Astrocyte of the cerebellum (primary cell): ENCODE results near the gene F12.
A peak's percentile ranks its signal among the peaks of the same experiment; 100 is the strongest.

Experiments
- DNase-seq: peaks from one replicate; pipeline ENCODE4 v3.0.0-alpha.2; 2011; ENCODE audit warnings: low read depth
- H3K4me3 ChIP-seq: 2 replicates; pipeline ENCODE4 v1.5.1; 2011; ENCODE audit warnings: mild to moderate bottlenecking, low read depth, low read length, moderate library complexity
- CTCF ChIP-seq: IDR thresholded peaks from 2 replicates; pipeline ENCODE4 v1.5.1; 2012; ENCODE audit warnings: low read length, low read depth, moderate library complexity, mild to moderate bottlenecking; ENCODE audit errors: missing control alignments
- in situ Hi-C: cut with HindIII; loops from 2 replicates; pipeline ENCODE4 v1.10.0; 2017; ENCODE audit warnings: low sequenced_read_pairs

Gene F12

DNA sequence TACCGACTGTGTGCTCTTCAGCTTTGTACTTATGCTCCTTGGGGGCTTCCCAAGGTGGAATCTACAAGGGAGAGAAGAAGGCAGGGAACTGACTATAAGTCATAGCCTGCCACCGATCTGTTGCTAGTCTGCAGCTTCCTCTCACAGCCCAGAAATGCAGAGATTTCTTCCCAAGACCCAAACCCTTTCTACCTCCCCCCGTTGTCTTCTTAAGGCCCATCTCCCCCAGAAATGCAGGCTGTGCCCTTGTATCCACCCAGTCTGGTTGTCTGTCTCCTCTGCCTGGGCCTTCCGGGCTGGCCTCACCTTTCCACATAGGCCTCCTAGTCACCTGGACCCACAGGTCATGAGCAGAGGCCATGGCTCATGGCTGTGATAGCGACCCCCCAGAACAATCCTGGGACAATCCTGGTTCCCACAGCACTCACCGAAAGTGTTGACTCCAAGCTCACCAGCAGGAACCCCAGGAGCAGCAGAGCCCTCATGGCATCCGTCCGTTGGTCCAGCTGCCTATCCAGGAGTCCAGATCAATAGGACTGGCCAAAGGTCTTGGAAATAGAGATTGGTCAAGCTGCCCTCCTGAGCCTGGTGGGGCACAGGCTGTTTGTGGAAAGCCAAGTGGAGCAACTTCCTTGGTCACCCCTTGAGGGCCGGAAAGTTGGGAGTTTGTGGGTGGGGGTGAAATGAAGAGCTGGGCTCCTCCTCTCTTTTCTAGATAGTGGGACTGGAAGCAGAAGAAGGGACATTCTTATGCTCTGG is at the start of gene F12:
TSS of gene F12 (minus strand) at position 522 of the 759 bp plus-strand sequence. CDS start at position 485, 37 bp downstream.
- in situ Hi-C loops, result loop anchor here (5.0 kb wide), 2 partner anchors 33 to 62 kb away; no protein-coding TSS in a partner anchor
- no peak within 1 kb of the TSS for H3K4me3 ChIP-seq
- TF ChIP-seq CTCF, result no peak
- no peak for DNase-seq

GRCh38 chr5:177458912-177459350 is 49.6 kb upstream of the F12 start:
- no peak for TF ChIP-seq CTCF
- in situ Hi-C loops, result no loop called here
- DNase-seq, result no peak
- H3K4me3 ChIP-seq, result no peak overlapping the region

GRCh38 chr5:177457852-177458681 is 48.7 kb upstream of the F12 start:
- in situ Hi-C loops, result no loop called here
- TF ChIP-seq CTCF, result no peak
- H3K4me3 ChIP-seq, result no peak overlapping the region
- no peak for DNase-seq

DNA sequence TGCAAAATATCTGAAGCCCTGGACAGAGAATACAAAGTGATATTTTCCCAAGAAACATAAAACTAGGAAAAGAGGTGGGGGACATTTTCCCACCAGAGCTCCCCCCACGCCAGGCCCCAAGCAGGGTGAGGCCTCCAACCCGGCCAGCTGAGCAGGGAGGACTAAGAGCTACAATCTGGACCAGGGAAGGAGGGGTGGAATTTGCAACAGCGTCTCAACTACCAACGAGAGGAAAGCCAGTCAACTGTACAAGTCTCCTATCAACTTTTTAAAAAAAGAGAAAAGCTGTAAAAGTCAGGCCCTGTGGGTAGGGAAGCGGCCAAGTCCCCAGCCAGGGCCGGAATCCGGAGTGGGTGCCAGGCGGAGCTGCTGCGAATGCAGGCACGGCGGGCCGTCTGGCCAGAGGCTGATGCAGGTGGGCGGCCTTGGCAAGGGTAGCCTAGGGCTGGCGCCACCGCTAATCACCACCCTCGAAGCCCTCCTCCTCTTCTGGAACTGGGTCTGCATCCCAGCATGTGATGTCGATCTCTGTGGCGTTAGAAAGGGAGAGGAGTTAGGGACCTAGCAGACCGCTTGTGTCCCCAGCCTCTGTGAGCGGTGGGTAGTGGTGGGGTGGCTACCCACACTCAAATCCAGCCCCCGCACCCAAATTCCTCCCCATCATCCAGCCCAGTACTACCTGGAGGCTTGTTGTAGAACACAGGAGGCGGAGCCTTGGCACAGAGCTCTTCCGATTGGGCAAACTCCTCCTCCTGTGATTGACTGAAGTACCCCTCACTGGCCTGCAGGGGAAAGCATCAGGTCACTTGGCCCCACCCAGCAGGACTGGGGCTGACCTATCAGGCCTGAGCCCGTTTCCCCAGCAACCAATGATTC is 47.9 kb upstream of the F12 start:
- DNase-seq, result peak; percentile 95
- H3K4me3 ChIP-seq, result no peak overlapping the region
- peak; percentile 73 for TF ChIP-seq CTCF
- in situ Hi-C loops, result no loop called here

GRCh38 chr5:177456591-177456964 is 47.2 kb upstream of the F12 start:
- DNase-seq, result no peak
- H3K4me3 ChIP-seq, result no peak overlapping the region
- TF ChIP-seq CTCF, result no peak
- in situ Hi-C loops, result no loop called here
